Measurements from ENCODE around the gene SNAI3.

DNA sequence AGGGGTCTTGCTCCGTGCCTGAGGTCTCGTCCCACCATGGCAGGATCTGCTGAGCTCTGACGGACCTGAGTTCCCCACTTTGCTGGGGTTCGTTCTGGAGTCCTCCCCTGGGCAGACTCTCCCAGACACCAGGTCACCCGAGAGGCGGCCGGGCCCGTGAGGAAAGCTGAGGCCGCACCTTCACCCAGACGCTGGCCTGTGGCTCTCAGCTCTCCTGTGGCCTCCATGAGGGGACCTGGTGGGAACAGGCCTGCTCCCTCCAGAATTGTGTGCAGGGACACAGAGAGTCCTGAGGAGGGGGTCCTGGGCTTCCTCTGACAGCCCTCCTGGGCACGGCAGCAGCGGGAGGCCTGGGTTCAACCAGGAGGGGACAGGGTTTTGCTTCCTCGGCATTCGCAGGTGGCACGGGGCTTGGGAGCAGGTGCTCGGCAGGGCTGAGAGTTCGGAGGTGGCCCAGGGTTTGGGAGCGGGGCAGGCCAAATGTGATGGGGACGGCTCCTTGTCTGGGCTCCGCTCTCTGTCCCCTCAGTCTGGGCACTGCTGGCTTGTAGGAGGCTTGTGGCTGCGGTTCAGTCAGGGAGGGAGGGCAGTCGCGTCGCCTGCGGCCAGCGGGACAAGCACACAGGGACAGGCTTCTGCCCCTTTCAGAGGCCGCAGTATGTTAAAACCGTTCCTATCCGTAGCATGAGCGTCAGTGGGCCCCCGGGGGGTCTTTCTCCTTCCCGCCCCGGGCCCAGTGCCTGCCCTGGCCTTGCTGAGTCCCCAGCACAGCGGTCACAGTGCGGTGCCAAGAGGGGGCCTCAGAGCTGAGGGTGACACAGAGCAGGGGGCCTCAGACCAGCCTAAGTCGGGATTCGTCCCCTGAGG is 8.1 kb upstream of the SNAI3 start:
- TF ChIP-seq, protein P1, sequence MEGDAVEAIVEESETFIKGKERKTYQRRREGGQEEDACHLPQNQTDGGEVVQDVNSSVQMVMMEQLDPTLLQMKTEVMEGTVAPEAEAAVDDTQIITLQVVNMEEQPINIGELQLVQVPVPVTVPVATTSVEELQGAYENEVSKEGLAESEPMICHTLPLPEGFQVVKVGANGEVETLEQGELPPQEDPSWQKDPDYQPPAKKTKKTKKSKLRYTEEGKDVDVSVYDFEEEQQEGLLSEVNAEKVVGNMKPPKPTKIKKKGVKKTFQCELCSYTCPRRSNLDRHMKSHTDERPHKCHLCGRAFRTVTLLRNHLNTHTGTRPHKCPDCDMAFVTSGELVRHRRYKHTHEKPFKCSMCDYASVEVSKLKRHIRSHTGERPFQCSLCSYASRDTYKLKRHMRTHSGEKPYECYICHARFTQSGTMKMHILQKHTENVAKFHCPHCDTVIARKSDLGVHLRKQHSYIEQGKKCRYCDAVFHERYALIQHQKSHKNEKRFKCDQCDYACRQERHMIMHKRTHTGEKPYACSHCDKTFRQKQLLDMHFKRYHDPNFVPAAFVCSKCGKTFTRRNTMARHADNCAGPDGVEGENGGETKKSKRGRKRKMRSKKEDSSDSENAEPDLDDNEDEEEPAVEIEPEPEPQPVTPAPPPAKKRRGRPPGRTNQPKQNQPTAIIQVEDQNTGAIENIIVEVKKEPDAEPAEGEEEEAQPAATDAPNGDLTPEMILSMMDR (IDR thresholded peaks at IDR 0.05), result no peak
- TF ChIP-seq POLR2A (IDR thresholded peaks at IDR 0.05), result no peak

Data from thyroid gland (tissue), 4 donors.